Cerebellar nuclear complex (tissue), 1 donor: Measurements from ENCODE around the gene USP17L18.
"Not testable (repeated sequence)": the region's sequence is repeated elsewhere in the genome, so short reads cannot be mapped to it uniquely, and the experiment has no call there.

Experiments
- DNase-seq, 2 experiments: peaks; one replicate each; lab custom pipeline; 2025; lab: John Stamatoyannopoulos, UW

USP17L18 gene

DNA sequence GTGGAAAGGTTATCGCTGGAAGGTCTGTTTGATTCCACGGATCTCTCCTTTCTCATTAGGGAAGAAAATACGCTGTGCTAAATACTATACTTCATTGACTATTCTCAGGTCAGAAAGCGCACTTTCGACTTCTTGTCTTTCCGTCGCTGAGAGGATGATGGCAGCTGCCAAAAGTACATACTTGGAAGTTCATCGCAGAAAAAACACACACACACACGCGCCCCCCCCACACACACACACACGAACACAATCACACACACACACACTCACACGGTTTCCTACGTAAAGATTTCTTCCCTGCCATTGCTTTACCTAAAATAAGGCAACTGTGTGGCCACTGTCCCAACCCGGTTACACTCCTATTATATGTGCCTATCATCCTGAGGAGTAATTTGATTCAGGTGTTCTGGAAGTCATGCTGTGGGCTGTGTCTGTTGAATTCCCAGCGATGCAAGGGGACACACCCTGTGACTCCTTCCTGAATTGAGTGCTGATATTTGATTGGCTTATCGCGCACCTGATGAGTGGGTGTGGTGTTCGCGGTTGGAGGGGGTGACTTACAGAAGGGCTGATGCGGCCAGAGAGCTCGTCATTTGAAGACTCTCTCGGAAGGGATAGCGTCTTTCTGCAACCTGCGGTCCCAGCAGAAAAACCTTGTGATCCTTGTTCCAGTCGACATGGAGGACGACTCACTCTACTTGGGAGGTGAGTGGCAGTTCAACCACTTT lies at the start of gene USP17L18:
Gene USP17L18 (plus strand): TSS at position 678 of the 728 bp plus-strand sequence. CDS start 0 bp downstream, at position 678.
- DNase-seq = not testable (repeated sequence)

DNA sequence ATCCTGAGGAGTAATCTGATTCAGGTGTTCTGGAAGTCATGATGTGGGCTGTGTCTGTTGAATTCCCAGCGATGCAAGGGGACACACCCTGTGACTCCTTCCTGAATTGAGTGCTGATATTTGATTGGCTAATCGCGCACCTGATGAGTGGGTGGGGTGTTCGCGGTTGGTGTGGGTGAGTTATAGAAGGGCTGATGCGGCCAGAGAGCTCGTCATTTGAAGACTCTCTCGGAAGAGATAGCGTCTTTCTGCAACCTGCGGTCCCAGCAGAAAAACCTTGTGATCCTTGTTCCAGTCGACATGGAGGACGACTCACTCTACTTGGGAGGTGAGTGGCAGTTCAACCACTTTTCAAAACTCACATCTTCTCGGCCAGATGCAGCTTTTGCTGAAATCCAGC lies 38.1 kb upstream of the USP17L18 start, which contains the start of gene USP17L10:
Gene USP17L10 (plus strand): TSS at position 301 of the 400 bp plus-strand sequence. CDS start 0 bp downstream, at position 301.
- not testable (repeated sequence) for DNase-seq

DNA sequence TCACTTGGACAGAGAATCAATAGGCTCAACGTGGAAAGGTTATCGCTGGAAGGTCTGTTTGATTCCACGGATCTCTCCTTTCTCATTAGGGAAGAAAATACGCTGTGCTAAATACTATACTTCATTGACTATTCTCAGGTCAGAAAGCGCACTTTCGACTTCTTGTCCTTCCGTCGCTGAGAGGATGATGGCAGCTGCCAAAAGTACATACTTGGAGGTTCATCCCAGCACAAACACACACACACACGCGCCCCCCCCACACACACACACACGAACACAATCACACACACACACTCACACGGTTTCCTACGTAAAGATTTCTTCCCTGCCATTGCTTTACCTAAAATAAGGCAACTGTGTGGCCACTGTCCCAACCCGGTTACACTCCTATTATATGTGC lies 33.7 kb upstream of the USP17L18 start:
- DNase-seq = not testable (repeated sequence)

DNA sequence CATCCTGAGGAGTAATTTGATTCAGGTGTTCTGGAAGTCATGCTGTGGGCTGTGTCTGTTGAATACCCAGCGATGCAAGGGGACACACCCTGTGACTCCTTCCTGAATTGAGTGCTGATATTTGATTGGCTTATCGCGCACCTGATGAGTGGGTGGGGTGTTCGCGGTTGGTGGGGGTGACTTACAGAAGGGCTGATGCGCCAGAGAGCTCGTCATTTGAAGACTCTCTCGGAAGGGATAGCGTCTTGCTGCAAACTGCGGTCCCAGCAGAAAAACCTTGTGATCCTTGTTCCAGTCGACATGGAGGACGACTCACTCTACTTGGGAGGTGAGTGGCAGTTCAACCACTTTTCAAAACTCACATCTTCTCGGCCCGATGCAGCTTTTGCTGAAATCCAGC lies 33.3 kb upstream of the USP17L18 start, which contains the start of gene USP17L11:
Gene USP17L11 (plus strand): TSS at position 301 of the 400 bp plus-strand sequence. CDS start 0 bp downstream, at position 301.
- DNase-seq = not testable (repeated sequence)

GRCh38 chr4:9219852-9220251 lies 28.6 kb upstream of the USP17L18 start, which contains the start of gene USP17L12:
TSS of gene USP17L12 (plus strand) at chr4:9220152. CDS start at chr4:9220152, 0 bp downstream.
- not testable (repeated sequence) for DNase-seq

- DNase-seq = not testable (repeated sequence)
These were observed 23.8 kb upstream of the USP17L18 start, which contains the start of gene USP17L13 for GRCh38 chr4:9224596-9224995. TSS of gene USP17L13 (plus strand) at chr4:9224896. CDS start at chr4:9224896, 0 bp downstream.

GRCh38 chr4:9230249-9230648 lies 18.2 kb upstream of the USP17L18 start:
- not testable (repeated sequence) for DNase-seq

- not testable (repeated sequence) for DNase-seq
These were observed 14.3 kb upstream of the USP17L18 start, which contains the start of gene USP17L15 for GRCh38 chr4:9234085-9234484. TSS of gene USP17L15 (plus strand) at chr4:9234385. CDS start at chr4:9234385, 0 bp downstream.

DNA sequence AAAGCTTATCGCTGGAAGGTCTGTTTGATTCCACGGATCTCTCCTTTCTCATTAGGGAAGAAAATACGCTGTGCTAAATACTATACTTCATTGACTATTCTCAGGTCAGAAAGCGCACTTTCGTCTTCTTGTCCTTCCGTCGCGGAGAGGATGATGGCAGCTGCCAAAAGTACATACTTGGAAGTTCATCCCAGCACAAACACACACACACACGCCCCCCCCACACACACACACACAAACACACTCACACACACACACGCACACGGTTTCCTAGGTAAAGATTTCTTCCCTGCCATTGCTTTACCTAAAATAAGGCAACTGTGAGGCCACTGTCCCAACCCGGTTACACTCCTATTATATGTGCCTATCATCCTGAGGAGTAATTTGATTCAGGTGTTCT lies 10.0 kb upstream of the USP17L18 start:
- not testable (repeated sequence) for DNase-seq

GRCh38 chr4:9243579-9243978 lies 4.9 kb upstream of the USP17L18 start, which contains the start of gene USP17L17:
TSS of gene USP17L17 (plus strand) at chr4:9243879. CDS start at chr4:9243879, 0 bp downstream.
- not testable (repeated sequence) for DNase-seq

GRCh38 chr4:9253078-9253477 lies 4.6 kb downstream of the USP17L18 start, which contains the start of gene USP17L19:
TSS of gene USP17L19 (plus strand) at chr4:9253378. CDS start at chr4:9253378, 0 bp downstream.
- not testable (repeated sequence) for DNase-seq

DNA sequence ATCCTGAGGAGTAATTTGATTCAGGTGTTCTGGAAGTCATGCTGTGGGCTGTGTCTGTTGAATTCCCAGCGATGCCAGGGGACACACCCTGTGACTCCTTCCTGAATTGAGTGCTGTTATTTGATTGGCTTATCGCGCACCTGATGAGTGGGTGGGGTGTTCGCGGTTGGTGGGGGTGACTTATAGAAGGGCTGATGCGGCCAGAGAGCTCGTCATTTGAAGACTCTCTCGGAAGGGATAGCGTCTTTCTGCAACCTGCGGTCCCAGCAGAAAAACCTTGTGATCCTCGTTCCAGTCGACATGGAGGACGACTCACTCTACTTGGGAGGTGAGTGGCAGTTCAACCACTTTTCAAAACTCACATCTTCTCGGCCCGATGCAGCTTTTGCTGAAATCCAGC lies 9.4 kb downstream of the USP17L18 start, which contains the start of gene USP17L20:
Gene USP17L20 (plus strand): TSS at position 301 of the 400 bp plus-strand sequence. CDS start 0 bp downstream, at position 301.
- not testable (repeated sequence) for DNase-seq

- DNase-seq = not testable (repeated sequence)
These were observed 14.1 kb downstream of the USP17L18 start, which contains the start of gene USP17L21 for GRCh38 chr4:9262572-9262971. TSS of gene USP17L21 (plus strand) at chr4:9262872. CDS start at chr4:9262872, 0 bp downstream.

GRCh38 chr4:9267319-9267718 lies 18.9 kb downstream of the USP17L18 start, which contains the start of gene USP17L22:
TSS of gene USP17L22 (plus strand) at chr4:9267619. CDS start at chr4:9267619, 0 bp downstream.
- DNase-seq = not testable (repeated sequence)

- DNase-seq = not testable (repeated sequence)
These were observed 23.3 kb downstream of the USP17L18 start for GRCh38 chr4:9271719-9272118.
